NCI-H526 (cell line): ENCODE measurements around the gene ADIPOR2.
"Not testable (repeated sequence)": the region's sequence is repeated elsewhere in the genome, so short reads cannot be mapped to it uniquely, and the experiment has no call there.

Source experiments
- DNase-seq, 2 experiments: peaks; one replicate each; lab custom pipeline; 2025; lab: John Stamatoyannopoulos, UW

ADIPOR2 gene

DNA sequence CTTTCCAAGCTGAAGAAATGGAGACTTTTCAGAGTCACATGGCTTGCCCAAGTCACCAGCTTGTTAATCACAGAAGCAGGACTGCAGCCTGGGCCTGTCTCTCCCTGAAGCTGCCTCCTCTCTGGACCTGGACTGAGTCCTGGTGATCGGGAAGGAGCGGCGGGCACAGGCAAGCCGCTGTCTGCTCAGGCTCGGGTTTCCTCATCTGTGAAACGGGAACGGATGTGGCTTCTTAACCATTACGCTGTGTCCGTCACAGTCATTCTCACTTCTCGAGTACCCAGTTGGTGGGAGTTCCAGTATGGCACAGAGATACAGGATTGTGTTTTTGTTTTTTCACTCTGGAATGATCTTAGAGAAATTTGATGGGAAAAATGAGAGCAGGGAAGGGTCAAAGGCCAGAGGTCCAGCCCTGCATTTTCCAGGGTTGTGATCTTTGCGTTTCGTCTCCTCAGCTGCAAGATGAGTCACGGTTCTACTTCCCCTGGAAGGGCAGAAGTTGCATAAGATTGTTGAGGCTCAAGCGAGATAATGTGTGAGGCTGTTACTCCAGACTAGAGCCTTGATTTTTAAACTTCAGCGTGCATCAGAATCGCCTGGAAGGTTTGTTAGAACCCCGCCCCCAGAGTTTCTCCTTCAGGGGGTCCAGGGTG lies 121.9 kb downstream of the ADIPOR2 start:
- DNase-seq, result no peak

DNA sequence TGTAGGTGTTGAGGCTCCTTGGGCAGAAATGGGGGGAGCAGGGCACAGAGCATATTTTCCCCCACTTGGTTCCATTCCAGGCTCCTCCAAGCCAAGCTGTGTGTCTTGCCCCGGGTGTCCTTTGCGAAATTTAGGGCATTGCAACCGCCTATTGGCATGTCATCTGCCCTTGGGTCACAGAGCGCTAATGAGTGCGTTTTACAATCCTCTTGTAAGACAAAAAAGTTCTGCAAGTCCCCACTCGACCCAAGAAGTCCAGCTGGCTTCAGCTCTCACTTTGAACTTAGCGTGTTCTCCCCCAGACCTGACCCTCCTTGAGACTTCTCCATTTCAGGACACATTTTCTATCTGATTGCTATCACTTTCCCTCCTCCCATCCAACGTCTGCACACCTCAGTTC lies 123.4 kb downstream of the ADIPOR2 start:
- DNase-seq, result no peak

DNA sequence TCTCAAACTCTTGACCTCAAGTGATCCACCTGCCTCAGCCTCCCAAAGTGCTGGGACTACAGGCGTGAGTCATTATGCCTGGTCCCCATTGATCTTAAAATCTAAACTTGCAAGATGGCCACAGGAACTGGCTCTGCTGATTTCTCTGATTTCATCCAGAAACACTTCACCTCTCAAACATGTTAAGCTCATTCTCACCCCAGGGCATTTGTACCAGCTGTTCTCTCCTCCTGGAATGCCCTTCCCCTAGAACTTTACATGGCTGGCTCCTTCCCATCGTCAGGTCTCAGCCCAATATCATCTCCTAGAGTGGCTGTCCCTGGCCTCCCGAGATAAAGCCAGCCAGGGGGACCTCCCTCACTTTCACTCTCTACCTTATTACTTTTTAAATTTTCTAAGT lies 124.2 kb downstream of the ADIPOR2 start:
- no peak for DNase-seq

DNA sequence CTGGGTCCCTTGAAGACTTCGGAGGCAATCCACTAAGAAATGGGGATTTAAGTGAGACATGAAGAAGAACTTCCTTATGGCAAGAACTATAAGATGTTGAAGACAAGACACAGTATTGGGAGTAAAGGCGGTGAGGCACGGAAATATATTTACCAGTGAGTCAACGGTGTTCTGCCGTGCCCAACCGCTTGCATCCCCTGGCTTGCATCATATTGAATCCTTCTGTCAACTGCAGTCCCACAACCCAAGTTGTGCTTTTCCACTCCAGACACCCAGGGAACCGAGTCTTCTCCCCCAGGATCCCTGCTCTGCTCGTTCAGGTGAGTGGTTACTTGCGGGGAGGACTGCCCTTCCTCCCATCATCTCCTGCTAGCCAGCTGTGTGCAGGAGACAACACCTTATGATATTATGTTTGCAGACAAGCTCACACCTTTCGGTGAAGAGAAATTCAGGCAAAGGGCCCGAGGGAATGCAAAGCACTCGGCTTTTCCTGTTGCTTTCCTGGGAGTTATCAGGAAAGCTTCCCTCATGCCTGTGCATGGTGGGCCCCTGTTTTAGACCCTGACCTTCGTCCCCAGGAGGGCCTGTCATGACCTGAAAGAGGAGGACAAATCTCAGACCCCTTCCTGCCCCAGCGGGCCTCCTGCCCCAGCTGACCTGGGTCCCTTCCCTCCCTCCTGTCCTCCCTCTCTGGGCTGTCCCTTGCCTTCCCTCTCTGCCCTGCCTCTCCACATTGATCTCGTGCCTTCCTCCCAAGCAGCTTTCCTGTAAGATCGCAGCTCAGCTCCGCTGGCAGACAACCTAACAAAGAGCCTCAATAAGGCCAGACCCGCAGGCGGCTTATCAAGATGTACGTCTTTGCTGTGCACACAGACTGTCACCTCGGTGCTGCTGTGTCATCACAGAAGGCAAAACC lies 125.2 kb downstream of the ADIPOR2 start:
- DNase-seq, result no peak

DNA sequence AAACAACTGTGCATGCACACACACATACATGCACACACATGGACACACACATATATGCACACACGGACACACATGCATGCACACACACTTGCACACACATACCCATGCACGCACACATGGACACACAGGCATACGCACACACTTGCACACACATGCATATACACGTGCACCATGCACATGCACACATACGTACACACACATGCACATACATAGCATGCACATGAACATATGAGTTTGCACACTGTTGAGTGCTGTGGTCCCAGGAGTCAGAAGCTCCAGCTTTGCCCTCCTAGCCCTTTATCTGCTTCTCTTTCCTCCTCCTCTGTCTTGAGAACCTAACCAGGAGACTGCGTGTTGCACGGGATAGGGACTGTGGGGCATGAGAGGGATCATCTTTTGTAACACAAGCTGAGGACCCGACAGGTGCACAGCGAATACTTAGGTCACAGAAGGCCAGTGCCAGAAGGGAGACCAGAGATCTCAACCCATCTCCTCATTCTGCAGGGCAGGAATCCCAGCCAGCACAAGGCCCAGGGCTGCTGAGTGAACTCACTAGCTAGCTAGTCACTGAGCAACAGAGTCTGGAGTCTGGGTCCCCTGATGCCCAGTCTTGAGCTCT lies 126.0 kb downstream of the ADIPOR2 start:
- no peak for DNase-seq

DNA sequence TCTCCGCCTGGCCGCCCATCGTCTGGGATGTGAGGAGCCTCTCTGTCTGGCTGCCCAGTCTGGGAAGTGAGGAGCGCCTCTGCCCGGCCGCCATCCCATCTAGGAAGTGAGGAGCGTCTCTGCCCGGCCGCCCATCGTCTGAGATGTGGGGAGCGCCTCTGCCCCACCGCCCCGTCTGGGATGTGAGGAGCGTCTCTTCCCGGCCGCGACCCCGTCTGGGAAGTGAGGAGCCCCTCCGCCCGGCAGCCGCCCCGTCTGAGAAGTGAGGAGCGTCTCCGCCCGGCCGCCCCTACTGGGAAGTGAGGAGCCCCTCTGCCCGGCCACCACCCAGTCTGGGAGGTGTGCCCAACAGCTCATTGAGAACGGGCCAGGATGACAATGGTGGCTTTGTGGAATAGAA lies 127.1 kb downstream of the ADIPOR2 start:
- not testable (repeated sequence) for DNase-seq

DNA sequence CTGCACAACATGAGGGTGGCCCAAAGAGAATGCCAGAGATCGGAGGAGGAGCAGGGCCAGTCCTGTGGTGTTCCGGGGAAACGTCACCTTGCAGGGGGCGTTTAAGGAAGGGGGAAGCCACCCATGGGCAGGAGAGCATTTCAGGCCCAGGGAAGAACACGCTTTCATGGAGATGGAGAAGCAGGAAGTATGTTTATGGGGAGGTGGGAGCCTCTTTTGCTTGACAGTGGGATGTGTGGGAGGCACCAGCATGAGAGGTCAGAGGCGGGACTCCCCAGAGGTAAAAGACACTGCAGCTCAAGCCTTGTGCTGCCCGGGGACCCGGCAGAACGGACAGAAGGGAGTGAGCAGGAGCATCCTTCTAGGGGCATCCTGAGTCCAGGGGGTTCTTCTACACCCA lies 128.2 kb downstream of the ADIPOR2 start:
- no peak for DNase-seq

DNA sequence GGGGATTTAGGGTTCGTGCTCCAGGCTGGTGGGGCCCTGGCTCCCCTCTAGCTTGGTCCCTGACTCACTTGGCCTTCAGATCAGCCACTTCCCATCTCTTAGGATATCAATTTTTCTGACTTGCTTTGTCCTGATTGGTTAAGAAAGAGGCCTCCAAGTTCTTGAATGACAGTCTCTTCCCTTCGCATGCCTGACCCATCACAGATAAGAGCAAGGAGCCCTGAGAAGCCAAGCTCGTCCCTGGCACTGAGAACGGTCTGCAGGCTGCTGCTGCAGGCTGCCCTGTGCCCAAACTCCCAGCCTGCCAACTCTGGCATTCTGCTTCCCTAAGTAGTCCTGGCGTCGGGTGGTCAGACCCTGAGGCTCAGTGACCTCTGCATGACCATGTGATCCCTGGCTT lies 128.7 kb downstream of the ADIPOR2 start:
- no peak for DNase-seq

DNA sequence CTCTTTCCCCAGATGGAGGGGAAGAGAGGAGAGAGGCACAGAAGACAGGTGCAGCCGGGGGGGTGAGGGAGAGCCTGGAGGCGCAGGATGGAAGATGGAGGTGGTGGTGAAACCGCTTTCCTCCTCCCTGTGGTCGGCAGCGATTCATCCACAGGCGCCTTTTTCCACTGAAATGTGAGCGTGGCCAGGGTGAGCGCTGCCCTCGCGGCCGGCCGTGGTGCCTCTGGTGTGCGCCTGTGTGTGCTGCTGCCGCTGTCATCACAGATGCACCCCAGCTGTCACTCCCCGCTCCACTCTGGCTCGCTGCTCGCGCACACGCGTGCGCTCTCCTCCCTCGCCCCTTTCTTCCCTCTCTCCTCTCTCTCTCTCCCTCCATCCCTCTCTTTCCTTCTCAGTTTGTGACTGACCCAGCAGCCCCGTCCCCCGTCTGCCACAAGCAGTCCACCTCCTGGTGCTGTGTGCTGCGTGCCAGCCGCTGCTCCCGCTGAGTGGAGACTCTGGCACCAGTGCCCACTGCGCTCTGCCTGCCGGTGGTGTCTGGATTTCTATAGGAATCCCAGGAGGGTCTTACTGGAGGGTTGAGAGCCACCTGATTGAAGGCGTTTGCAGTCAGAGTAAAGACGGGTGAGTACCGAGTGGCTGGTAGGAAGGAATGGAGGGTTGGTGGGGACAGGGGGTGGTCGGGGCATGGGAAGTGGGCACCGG lies 129.5 kb downstream of the ADIPOR2 start, which contains the start of gene LRTM2:
TSS of gene LRTM2 (plus strand) at position 375 of the 705 bp plus-strand sequence. CDS start 7,584 bp downstream, outside the sequence.
- DNase-seq, result peak in 1 of 2 experiments; percentile 26

DNA sequence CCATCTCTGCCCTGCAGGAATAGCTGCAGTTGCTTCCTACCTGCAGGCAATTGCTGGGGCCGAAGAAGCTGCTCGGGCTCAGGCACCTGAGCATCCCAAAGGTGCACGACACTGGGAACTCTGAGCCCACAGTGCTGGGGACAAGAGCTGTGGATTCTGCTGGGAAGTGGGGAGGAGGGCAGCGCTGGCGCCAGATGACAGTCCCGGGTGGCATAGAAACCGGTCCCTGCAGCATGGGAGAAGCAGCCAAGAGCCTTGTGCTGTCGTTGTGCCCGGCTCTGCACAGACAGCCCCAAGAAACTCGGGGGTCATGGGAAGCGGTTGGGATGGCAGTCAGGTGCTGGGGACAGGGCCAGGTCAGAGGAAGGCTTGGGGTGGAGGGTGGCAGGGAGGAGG lies 130.0 kb downstream of the ADIPOR2 start:
- no peak for DNase-seq

DNA sequence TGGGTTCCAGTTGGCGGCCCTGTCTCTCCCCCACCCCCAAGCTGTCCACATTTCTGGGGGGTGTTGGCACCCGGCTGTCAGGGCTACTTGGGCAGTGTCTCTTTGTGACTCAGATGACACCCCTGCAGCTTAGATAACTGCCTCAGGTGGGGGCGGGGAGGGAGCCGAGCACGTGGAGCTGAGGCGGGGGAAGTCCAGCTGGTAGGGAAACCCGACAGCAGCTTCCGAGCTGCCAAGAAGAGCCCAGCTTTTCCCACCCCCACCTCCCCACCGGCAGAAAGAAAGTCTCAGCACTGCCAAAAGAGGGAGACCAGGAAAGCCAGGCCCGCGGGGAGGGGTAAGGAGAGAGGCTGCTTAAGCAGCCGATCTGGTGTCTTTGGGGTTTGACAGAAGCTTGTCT lies 130.9 kb downstream of the ADIPOR2 start:
- DNase-seq, result no peak

DNA sequence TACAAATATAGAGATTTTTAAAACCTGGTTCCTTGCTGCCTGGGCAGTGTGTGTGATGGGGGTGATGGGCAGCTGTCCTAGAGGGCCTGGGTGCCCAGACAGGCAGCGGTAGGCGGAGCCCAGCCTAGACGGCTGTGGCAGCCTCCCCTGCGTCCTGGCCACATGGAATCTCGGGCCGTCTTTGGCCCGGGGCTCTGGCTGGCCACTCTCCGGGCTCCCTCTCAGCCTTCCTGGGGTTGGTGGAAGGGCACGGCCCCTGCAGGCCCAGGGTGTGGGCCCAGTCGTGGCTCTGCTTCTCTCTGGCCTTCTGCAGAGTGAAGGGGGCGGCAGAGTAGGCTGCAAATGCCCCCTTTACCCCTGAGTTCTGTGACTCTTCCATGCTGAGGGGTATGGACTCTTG lies 131.8 kb downstream of the ADIPOR2 start:
- no peak for DNase-seq

DNA sequence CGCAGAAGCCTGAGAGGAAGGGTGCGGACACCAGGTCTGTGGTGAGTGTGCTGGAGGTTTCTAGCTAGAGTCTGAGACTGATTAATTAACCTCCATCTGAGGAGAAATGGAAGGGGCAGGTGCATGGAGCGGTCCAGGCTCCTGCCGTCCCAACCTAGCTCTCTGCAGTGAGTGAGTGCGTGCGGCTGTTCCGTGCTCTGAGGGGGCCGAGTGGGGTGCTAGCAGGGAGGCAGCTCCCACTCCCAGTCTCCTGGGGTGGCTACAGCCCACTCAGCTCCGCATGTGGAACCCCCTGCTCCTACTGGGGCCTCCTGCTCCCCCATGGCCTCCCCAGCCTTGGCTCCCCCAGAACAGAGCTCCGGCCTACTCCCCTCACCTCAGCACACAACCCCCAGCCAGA lies 132.4 kb downstream of the ADIPOR2 start:
- no peak for DNase-seq

DNA sequence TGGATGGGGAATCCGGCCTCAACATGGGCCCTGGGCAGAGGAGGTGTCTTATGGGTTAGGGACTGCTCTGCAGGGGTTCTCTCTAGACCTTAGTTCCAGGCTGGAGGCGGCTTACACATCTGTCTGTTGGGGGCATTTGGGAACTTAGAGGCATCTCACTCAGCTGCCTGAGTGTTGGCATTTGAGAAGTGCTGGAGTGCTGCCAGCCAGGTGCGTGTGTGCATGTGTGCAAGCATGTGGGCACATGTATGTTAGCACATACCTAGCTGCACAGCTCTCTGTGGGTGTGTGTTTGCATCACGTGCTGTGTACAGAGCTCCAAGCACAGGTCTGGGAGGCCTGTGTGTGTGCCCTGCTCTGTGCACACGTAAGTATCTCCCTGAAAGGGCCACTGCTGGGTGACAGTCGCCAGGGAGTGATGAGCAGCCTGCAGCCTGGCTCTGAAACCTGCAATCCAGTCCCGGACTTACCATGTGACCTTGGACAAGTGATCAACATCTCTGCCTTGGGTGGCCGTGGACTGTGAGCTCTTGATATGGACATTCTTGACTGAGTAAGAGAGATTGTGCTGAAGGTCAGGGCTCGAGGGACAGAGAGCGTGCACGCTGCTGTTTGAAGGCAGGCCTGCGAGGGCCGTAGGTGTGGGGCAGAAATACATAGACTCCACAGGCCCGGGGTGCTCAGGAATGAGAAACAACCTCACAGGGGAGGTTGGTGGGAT lies 134.7 kb downstream of the ADIPOR2 start:
- no peak for DNase-seq

DNA sequence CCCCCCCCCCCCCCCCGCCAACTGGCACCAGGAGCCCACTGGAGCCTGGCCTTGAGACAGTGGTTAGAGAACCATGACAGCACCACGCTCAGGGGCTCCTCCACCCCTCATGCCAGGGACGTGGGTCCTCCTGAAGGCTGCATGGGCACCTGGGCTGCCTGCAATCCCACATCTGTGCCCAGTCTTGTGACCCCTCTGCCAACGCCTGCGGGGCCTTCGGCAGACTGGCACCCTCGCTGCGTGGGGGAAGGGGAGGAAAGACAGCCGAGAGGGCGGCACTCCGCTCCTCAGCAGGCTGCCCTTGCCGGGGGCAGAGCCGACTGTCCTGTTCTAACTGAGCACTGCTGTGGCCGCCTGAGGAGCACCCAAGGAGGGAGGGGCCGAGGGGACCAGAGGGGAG lies 135.5 kb downstream of the ADIPOR2 start:
- DNase-seq, result no peak

DNA sequence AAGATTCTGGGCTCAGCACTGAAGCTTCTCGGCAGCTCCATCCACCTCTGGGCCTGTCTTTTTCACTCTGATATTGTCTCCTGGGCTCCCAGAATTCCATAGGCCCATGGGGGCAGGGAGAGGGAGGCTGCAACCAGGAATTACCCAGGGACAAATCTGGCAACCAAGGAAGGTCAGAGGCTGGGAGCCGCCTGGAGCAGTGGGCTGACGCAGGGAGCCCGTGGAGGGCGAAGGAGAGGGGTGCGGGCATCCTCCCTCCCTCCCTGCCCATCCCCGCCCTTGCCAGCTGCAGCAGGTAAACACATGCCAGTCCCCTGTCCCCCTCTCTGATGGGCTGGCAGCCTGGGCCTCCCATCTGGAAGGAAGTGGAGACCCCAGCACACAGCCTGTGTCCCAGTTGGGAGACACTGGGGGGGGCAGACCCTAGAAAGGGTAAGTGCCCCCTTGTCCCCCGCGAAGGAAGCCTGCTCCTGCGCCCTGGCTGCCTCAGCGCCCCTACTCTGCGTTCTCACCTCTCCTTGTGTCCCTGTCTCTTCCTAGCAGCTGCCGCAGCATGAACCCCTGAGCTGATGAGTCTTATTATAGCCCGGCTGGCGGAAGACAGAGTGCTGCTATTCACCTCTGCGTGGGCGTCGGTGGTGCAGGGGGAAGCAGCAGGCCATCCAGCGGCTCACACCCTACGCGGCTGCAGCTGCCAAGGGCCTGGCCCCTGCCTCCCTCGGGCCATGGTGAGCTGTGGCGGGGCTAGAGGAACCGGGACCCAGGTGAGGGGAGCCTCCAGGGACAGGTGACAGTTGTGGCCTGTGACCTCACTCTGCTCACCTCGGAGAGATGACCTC lies 136.2 kb downstream of the ADIPOR2 start:
- peak in 1 of 2 experiments; percentile 24 for DNase-seq

DNA sequence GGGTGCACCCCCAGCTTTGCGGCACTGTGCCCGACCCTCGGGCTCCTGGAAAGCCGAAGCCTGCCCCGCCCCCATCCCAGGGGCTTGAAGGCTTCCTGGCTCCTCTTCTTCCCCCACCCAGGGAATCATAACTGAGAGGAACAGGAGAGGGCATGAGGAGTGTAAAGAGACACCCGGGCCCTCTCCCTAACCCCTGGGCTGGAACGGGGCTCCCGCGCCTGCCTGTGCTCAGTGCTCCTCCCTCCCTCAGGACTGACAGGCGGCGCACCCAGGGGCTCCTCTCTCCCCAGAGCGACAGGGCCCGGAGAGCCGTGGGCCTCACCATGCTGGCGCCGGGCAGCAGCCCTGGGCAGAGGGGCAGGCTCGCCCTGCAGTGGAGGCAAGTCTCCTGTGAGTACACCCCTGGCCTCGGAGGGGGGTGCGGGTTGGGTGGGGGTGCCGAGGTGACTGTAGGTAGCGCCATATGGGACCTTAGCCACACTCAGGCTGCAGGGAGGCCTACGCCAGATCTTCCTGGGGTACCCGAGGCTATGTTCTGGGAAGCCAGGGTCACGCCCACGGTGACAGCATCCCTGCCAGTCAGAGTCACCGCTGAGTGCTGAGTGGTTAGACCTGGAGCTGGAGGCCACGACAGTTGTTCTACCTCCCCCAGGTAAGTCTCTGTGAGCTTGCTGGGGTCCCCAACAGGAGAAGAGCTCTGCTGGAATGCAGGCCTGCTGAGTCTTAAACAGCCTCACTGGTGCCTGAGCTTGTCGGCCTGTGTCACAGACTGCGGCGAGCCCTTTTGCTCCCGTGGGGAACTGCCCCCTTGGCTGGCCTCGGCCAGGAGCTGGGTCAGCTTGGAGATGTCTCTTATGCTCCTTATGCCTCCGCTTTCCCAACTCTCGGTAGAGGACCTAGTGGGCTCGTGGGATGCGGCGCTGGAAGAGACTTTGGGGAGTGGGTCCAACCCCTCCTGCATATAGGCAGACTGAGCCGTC lies 137.2 kb downstream of the ADIPOR2 start:
- no peak for DNase-seq

DNA sequence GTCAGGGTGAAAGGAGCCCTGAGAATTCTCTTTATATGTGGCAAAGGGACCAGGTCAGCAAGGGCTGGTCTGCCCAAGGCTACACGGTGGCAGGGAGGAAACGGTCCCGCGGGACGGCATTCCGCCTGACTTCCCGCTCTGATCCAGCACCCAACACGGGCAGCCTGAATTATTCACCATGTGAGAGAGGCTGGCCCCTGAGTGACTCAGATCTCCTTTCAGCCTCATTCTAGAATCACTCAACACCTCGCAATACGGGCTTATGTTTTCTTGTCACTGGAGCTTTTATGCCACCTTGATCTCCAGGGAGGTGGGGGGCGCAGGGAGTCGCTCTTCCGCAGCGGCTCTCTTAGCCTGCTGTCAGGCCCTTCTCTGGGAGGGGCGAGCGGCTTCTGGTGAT lies 138.0 kb downstream of the ADIPOR2 start:
- DNase-seq, result no peak

DNA sequence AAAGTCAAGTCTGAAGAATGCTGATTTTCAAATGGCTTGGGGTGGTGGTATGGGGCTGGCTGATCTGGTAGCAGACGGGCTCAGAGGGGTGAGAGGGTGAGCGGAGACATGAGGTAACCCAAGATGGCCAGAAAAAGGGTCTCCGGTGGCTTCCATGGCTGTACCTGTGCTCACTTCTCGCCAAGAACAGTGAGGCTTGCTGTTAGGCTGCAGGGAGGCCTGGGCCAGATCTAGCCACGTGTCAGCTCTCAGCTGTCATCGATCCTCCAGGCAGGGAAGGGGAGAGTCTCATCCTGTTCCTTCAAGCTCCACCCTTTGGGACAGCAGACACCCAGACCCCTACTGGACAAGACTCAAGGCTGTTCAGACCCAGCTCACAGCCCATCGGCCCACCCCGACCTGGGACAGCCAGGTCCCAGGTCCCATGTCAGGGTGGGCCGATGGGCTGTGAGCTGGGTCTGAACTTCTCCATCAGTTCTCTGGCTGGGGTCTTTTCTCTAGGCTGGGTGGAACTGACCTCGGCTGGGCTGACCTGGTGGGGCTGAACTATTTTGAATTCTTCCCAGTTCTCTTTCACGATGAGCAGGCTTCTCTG lies 138.5 kb downstream of the ADIPOR2 start:
- DNase-seq, result no peak
